Measurements from ENCODE around the gene COX6B1.
"Not testable (repeated sequence)": the region's sequence is repeated elsewhere in the genome, so short reads cannot be mapped to it uniquely, and the experiment has no call there.

Gene COX6B1

DNA sequence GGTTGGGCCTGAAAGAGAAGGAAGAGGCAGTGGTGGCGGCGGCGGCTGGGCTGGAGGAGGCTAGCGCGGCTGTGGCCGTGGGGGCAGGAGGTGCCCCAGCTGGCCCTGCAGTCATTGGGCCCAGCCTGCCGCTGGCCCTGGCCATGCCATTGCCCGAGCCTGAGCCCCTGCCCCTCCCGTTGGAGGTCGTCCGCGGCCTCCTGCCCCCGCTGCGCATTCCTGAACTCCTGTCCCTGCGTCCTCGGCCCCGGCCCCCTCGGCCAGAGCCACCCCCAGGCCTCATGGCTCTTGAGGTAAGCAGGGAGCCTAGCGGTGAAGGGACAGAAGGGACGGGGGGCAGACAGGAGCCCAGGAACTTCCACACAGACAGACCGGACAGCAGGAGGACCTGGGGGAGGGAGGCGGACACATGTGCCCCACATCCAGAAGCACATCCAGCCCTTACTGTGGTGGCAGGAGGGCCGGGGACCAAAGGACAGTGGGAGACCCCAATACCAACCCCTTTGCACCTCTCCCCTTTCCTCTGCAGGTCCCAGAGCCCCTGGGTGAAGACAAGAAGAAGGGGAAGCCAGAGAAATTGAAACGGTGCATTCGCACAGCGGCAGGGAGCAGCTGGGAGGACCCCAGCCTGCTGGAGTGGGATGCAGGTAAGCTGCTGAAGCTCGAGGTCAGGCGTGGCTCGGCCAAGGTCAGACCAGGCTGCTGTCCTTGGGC, 14.2 kb upstream of the COX6B1 start:
- no peak for DNase-seq (ENCODE audit: low read depth in 2 of 2)

DNA sequence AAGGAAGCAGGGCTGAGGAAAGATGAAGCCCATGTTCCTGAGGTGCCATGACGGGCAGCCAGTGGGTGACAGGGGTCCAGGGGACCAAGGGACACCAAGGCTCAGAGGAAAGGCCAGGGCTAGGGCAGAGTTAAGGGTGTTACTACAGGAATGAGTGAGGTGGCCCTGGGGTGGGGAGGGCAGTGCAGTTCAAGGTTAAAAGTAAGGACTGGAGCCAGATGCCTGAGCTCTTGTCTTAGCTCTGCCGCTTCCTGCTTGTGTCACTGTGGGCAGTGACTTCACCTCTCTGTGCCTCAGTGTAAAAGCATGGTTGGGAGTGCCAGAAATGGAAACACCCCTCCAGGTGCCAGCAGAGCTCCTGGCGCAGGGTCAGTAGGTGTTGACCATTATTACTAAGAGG, 11.5 kb upstream of the COX6B1 start:
- no peak for DNase-seq (ENCODE audit: low read depth in 2 of 2)

DNA sequence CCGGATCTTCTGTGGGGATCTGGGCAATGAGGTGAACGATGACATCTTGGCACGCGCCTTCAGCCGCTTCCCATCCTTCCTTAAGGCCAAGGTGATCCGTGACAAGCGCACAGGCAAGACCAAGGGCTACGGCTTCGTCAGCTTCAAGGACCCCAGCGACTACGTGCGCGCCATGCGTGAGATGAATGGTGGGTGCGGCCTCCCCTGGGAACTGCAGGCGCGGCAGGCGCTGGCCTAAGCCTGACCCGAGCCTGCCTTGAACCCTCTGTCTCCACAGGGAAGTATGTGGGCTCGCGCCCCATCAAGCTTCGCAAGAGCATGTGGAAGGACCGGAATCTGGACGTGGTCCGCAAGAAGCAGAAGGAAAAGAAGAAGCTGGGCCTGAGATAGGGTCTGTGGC, 11.0 kb upstream of the COX6B1 start:
- no peak for DNase-seq (ENCODE audit: low read depth in 2 of 2)

DNA sequence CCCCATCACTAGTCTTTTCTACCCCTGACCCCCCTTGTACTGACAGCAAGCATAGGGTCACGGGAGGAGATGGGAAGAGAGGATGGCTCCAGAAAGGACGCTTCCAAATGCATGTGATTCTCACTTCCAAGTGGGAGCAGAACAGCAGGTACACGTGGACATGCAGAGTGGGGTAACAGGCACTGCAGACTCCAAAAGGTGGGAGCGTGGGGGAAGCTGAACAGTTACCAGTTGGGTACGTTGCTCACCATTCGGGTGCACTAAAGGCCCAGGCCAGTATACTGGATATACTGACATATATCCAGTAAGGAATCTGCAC, 8.8 kb upstream of the COX6B1 start:
- DNase-seq (ENCODE audit: low read depth in 2 of 2) = no peak

DNA sequence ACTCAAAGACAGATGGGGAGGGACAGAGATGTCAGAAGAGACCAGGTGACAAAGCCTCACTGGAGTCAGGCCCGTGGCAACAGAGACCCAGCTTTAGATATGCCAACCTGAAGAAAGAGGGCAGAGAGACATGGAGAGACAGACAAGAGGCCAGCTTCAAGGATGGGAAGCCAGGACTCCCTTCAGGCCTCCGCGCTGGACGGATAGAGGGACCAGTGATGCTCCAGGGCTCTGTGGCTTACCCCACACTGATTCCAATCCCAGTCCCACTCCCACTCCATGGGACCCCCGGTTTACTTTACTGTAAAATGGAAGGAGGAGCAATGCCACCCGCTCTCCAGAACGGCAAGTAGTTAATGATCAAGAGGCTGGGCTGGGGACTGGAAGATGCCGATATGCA, 8.3 kb upstream of the COX6B1 start:
- DNase-seq (ENCODE audit: low read depth in 2 of 2) = no peak

DNA sequence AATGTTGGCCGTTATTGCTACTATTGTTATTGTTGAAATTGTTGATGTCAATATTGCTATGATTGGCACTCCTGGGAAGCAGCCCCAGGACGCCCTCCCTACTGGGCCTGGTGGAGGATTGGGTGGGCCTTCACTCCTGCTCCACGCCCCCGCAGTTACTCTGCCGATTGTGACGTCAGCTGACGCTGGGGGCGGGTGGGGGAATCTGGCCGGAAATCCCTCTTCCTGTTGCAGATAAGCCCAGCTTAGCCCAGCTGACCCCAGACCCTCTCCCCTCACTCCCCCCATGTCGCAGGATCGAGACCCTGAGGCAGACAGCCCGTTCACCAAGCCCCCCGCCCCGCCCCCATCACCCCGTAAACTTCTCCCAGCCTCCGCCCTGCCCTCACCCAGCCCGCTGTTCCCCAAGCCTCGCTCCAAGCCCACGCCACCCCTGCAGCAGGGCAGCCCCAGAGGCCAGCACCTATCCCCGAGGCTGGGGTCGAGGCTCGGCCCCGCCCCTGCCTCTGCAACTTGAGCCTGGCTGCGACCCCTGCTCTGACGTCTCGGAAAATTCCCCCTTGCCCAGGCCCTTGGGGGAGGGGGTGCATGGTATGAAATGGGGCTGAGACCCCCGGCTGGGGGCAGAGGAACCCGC, 6.5 kb upstream of the COX6B1 start, which contains the start of gene ETV2:
ETV2 (plus strand) TSS at position 231 of the 637 bp plus-strand sequence. CDS start 716 bp downstream, outside the sequence.
- DNase-seq (ENCODE audit: low read depth in 2 of 2) = no peak

DNA sequence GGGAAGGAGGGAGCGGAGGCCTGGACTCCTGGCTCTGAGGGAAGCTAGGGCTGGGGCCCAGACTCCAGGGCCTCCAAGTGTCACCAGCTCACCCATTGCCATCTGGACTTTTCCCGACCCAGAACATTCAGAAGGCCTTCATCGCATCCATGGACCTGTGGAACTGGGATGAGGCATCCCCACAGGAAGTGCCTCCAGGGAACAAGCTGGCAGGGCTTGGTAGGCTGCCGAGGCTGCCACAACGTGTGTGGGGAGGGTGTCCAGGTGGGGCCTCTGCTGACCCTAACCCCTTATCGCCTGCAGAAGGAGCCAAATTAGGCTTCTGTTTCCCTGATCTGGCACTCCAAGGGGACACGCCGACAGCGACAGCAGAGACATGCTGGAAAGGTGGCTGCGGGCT, 5.8 kb upstream of the COX6B1 start:
- DNase-seq (ENCODE audit: low read depth in 2 of 2) = no peak

DNA sequence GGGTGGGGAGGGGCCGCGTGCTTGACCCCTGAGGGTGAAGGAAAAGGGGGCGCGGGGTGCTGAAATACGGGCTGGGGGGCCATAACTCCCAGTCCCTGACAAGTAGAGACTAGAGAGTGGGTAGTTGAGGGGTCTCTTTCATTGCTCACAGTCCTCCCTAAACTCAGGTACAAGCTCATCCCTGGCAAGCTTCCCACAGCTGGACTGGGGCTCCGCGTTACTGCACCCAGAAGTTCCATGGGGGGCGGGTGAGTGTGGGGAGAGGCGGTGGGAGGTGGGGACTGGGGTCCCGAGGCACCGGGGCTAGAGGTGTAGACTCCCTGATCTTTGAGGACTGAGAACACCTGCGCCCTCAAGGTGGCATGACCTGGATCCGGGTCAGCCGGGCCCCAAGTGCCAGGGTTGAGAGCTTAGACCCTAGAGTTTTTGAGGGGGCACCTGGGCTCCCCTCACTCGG, 5.3 kb upstream of the COX6B1 start:
- no peak for DNase-seq (ENCODE audit: low read depth in 2 of 2)

DNA sequence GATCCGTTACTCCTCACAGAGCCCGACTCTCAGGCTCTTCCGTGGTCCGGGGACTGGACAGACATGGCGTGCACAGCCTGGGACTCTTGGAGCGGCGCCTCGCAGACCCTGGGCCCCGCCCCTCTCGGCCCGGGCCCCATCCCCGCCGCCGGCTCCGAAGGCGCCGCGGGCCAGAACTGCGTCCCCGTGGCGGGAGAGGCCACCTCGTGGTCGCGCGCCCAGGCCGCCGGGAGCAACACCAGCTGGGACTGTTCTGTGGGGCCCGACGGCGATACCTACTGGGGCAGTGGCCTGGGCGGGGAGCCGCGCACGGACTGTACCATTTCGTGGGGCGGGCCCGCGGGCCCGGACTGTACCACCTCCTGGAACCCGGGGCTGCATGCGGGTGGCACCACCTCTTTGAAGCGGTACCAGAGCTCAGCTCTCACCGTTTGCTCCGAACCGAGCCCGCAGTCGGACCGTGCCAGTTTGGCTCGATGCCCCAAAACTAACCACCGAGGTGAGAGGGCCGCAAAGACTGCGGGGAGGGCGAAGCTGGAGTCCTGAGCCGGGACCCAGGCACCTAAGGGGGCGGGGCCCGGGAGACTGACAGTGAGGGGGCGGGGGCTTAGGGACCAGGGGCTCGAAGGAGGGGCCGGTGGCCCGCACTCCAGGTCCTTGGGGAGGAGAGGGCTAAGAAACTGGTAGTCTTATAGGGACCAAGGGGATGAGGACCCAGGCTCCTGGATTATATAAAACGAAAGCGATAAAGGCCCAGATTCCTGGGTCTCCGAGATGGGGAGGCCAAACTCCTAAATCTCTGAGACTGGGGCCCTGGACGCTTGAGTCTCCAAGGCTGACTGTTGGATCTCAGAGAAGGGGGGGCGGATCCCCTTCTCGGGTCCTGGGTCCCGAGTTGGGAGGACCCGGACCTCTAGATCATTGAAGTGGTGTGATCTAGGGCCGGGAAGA, 4.6 kb upstream of the COX6B1 start:
- peak; percentile 45 to 51 for DNase-seq (ENCODE audit: low read depth in 2 of 2)

DNA sequence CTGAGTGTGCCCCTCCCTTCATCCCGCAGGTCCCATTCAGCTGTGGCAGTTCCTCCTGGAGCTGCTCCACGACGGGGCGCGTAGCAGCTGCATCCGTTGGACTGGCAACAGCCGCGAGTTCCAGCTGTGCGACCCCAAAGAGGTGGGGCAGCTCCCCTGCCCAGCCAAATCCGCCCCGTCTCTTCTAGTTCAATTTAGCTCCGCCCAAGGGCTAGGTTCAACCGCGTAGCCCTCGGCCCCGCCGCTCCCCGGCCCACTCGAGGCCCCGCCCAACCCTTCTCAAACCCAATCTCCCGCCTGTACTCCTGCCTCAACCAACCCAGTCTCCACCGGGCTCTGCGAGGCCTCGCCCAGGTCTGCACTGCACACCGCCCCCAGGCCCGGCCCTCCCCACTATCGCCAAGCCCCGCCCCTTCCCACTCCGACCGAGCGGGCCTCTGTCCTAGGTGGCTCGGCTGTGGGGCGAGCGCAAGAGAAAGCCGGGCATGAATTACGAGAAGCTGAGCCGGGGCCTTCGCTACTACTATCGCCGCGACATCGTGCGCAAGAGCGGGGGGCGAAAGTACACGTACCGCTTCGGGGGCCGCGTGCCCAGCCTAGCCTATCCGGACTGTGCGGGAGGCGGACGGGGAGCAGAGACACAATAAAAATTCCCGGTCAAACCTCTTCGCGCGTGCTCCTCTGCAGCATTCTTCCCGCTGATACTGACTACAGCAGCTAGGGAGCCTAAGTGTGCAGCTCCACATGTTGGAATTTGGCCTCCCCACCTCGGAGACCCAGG, 3.7 kb upstream of the COX6B1 start:
- peak; percentile 70 to 73 for DNase-seq (ENCODE audit: low read depth in 2 of 2)

DNA sequence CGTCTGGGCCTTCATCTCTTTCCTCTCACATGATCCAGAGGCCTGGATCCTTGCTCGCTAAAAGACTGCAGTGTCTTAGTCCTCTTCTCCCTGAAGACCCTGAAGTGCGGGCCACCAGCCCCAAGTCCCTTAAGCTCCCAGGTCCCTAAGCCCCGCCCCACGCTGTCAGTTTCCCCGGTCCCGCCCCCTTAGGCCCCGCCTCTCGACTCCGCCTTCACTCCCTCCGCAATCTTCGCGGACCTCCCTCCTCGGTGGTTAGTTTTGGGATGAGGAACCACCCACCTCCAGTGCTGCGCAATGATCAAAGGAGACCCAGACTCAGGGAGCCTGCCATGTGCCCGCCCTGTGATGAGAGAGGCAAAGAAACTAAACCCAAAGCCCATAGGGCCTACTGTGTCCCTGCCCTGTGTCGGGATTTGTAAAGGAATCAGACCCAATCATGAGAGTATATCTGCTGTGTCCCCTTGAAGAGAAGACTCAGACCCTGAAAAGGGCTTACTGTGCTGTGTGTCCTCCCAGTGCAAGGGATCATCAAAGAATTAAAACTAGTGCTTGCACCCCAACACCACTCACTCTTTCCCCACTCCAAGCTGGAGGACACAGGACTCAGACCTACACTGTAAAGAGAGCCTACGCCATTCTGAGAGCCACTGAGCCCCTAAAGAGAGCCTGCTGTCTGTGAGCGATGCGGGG, 3.0 kb upstream of the COX6B1 start:
- no peak for DNase-seq (ENCODE audit: low read depth in 2 of 2)

DNA sequence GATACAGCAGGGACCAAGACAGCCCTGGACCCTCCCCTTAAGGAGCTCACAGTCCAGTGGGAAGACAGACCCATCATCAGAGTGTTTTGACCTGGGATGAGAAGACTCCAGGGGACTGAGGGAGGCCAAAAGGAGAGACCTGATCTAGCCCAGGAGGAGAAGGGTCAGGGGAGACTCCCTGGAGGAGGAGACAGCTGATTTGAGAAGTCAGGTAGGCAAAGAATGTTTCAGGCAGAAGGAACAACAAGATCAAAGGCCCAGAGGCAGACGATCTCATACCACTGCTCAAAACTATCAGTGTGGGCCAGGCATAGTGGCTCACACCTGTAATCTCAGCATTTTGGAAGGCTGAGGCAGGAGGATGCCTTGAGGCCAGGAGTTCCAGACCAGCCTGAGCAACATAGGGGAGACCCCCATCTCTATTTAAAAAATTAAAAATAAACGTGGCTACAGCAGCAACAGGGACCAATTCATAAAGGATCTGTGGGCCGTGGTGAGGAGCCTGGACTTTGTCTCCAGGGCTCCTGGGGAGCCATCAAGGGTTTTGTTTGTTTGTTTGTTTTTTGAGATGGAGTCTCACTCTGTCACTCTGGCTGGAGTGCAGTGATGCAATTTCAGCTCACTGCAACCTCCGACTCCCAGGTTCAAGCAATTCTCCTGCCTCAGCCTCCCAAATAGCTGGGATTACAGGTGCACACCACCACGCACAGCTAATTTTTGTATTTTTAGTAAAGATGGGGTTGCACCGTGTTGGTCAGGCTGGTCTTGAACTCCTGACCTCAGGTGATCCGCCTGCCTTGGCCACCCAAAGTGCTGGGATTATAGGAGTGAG, 2.2 kb upstream of the COX6B1 start:
- no peak for DNase-seq (ENCODE audit: low read depth in 2 of 2)

DNA sequence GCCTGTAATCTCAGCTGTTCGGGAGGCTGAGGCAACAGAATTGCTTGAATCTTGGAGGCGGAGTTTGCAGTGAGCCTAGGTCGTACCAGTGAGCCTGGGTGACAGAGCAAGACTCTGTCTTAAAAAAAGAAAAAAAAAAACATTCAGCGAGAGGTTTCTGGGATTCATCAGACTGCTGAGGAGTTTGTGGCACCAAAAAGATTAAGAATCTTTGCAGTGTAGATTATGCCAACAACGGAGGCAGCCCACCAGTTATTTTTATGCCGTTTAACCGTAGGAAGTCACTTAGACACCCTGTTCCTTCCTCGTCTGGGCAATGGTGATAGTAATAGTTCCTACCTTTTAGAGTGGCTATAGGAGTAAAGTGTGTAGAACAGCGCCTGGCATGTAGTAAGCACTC, 2.5 kb downstream of the COX6B1 start:
- no peak for DNase-seq (ENCODE audit: low read depth in 2 of 2)

DNA sequence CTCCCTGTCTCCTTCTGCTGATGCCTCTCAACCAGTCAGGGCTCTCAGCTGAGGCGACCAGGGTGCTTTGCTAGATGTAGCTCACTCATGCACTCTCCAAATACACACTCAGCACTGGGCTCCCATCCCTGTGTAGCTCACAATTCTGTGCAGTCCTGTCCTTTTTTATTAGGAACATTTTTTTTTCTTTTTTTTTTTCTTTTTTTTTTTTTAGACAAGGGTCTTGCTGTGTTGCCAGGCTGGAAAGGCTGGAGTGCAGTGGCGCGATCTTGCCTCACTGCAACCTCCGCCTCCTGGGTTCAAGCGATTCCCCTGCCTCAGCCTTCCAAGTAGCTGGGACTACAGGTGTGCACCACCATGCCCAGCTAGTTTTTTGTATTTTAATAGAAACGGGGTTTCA, 6.7 kb downstream of the COX6B1 start:
- DNase-seq (ENCODE audit: low read depth in 2 of 2) = not testable (repeated sequence)

DNA sequence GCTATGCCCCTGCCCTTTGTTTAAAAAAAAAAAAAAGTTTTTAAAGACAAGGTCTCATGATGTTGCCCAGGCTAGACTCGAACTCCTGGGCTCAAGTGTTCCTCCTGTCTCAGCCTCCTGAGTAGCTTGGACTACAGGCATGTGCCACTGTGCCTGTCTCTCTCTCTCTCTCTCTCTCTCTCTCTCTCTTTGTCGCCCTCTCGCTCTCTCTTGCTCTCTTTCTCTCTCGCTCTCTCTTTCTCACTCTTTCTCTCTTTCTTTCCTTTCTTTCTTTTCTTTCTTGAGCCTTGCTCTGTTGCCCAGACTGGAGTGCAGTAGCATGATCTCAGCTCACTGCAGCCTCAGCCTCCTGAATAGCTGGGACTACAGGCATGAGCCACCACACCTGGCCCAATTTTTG, 7.5 kb downstream of the COX6B1 start:
- DNase-seq (ENCODE audit: low read depth in 2 of 2) = no peak

DNA sequence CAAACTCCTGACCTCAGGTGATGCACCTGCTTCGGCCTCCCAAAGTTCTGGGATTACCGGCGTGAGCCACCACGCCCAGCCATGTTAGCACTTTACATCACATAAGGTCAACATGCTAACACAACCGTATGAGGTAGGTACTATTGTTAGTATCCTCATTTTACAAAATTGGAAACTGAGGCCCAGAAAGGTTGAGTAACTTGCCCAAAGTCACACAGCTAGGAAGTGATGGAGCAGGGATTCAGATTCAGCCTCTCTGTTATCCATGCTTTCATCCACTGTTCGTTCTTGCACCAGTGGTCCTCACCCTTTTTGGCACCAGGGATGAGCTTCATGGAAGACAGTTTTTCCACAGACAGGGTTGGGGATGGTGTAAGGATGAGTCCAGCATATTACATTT, 8.6 kb downstream of the COX6B1 start:
- no peak for DNase-seq (ENCODE audit: low read depth in 2 of 2)

DNA sequence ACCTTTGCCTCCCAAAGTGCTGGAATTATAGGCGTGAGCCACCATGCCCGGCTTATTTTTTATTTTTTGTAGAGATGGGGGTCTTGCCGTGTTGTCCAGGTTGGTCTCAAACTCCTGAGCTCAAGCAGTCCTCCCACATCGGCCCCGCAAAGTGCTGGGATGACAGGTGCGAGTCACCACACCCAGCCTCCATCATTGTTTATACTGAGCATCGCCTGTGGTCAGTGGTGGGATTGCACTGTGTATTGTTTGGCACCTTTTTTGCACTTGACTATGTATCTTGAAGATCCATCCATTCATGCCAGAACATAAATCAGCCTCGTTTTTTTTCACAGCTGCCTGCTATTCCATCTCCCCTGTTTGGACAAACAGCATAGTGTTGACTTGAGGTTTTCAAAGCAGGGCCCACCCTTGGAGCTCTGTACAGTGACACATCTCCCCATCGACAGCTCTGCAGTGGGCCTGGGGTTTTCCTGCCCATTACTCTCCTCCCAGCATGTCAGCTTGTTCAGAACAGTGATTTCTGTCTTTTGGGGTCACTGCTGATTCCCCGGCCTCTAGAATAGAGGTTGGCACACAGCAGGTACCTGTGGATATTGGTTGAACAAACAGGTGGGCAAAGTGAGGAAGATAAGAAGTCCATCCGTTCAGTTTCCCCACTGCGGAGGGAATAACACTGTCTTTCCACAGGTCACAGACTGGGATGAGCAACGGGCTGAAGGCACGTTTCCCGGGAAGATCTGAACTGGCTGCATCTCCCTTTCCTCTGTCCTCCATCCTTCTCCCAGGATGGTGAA, 10.0 kb downstream of the COX6B1 start:
- DNase-seq (ENCODE audit: low read depth in 2 of 2) = no peak

DNA sequence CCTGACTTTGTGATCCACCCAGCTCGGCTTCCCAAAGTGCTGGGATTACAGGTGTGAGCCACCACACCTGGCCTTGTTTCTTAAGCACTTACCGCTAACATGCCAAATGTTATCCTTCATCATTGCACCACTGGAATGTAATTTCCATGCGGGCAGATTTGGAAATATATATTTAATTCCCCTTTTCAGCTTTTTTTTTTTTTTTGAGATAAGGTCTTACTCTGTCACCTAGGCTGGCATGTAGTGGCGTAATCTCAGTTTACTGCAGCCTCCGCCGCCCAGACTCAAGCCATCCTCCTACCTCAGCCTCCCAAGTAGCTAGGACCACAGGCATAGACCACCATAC, 13.8 kb downstream of the COX6B1 start:
- no peak for DNase-seq (ENCODE audit: low read depth in 2 of 2)

DNA sequence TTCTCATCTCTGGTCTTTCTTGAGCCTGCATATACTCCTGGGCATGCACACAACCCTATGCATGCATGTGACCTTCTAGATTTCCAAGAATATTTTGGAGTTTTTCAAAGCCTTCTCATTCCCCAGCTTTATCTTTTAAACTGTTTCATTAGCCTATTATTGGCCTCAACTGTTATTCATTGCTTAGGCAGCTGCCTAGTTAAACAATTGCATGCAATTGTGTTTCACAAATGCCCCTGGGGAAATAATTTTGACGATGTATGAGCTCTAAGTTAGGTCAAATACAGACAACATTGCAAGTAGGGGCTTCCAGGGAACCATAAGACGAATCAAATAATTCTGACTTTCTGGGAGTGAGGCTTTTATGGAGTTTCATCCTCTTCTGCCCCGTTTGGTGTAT, 15.9 kb downstream of the COX6B1 start:
- DNase-seq (ENCODE audit: low read depth in 2 of 2) = no peak

DNA sequence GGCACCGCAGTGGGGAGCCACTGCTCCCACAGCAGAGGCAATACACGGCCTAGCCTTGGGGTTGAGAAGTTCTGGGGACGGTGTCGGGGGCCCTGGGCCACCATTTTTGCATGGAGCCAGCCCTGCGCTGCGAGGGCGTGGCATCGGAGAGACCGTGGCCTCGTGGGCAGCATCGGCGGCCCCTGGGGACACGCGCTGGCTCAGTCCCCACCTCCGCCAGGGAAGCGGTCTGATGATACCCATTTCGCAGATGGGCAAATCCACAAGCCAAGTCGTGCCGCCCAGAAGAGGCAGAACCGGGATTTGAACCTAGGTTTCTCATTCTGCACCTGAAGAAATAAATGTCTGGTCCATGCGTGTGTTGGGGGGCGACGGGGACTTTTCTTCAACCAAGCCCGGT, 17.0 kb downstream of the COX6B1 start:
- no peak for DNase-seq (ENCODE audit: low read depth in 2 of 2)

All from fibroblast of skin of left biceps (primary cell).